RPMI8226 (cell line): Measurements from ENCODE around the gene PLLP.
A peak's percentile ranks its signal among the peaks of the same experiment; 100 is the strongest.

Experiments used
- DNase-seq: peaks from one replicate; pipeline ENCODE4 v3.0.0-alpha.2; 2015

PLLP gene

DNA sequence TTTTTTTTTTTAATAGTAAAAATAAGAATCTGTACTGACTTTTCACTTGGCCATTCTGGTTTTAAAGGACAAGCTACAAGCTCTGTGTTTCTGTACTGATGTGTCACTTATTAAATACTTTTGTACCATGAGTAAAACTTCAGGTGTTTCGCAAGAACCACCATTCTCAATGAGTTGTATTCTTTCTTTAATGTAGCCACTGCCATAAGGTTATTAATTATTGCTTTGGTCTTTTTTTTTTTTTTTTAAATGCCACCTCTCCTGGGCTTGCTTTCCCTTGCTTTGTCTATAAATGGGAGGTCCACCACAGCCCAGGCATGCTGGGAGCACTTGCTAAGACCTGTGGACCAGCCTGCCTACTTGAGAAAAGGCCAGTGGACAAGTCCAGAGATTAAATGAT lies 31.0 kb downstream of the PLLP start:
- DNase-seq = no peak

DNA sequence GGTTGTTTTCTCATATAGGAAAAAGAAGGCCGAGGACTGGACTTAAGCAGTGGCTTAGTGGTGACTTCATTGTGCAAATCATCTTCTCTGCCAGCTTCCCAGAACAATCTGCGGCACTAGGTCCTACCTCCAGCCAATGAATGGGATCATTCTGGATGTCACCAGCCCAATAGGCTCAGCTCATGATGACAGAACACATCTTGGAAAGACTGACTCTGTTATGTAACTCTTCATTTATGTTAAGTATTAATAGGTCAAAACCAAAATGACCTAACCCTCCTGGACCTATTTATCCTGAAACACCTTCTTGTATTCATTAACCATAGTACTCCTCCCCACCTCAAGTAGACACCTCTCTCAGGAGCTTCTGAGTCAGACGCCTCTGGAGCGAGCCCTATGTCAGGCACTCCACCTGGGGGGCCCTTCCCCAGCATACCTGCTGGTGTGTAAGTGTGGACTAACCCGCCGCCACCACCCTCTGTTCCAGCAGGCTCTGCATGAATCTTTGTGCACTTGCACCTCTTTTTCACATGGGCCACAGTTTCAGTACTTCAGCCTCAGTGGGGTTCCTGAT lies 32.2 kb downstream of the PLLP start:
- no peak for DNase-seq

DNA sequence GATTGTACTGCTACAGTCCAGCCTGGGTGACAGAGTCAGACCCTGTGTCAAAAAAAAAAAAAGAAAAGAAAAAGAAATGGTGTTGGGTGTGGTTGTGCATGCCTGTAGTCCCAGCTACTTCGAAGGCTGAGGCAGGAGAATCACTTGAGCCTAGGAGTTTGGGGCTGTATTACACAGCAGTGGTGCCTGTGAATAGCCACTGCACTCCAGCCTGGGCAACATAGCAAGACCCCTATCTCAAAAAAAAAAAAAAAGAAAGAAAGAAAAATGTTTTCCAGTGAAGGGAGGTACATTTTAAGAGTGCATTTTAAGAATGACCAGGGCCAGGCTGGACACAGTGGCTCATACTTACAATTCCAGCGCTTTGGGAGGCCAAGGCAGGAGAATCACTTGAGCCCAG lies 33.1 kb downstream of the PLLP start:
- no peak for DNase-seq

DNA sequence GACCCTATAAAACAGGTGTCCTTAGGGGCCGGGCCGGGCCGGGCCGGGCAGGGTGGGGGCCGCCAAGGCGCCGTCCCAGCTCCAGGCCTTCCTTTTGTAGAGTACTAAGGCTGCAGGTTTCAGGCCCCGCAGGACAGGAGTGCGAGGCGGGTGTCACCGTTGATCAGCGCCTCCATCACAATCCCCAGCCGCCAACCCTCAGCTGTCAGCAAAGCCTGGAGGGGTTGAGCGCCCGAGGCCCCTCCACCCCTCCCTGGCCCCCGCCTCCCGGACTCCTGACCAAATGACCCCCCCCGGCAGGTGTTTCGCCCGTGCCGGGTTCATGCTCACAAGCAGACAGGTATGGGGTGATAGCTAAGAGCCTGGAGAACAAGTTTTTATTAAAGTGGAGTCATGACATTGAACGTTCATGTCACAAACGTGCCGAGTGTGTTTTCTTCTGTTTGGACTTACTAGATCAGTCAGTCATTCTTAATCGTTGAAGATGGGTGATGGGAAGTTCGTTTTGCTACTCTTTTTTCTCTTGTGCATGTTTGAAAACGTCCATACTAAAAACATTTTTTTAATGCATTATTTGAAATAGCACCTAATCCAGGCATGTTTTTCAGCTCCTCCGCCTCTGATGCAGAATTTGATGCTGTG lies 38.9 kb downstream of the PLLP start:
- peak; percentile 57 for DNase-seq

DNA sequence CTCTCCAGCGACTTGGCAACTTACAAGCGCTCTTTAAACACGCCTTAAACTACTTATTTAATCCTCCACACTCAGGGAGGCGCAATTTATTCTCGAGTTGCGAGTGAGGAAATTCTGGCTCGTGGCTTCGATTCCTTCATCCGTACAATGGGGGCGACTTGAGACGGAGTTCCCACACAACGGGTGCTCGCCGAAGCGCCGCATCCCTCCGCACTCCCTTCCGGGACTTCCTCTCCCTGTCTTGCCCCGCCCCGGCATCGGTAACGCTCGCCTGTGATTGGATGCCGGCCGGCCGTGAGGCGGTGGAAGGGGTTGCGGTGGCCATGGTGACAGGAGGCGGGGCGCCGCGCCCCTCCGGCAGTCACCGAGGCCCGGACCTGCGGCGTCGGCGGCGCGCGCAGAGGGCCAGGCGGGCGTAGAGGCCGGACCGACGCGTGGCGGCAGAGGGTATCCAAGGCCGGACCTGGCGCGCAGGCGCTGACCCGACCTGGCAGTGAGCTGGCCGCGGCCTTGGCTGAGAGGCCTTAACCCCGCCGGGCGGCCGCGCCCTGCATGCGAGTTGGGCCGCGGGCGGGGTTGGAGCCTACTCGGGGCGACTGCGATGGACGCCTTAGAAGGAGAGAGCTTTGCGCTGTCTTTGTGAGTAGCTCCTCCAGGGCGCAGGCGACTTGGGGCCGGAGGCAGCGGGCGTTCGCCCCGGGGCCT lies 39.6 kb downstream of the PLLP start, which contains the start of gene ARL2BP:
ARL2BP (plus strand) TSS at position 493 of the 705 bp plus-strand sequence; CDS start at position 602, 109 bp downstream.
- peak; percentile 99 for DNase-seq

DNA sequence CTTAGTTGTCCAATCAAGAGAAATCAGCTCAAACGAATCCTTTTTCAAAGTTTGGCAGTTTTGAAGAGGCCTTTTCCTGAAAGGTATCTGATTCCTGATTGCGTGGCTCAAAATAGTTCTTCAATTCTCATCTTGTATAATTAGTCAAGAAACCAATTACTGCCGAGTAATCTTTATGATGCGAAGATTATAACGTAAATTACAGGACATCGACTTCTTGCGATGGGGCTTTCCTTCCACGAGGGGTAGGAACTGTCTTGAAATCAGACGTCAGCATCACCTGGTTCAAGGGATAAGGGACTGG lies 40.1 kb downstream of the PLLP start:
- no peak for DNase-seq

DNA sequence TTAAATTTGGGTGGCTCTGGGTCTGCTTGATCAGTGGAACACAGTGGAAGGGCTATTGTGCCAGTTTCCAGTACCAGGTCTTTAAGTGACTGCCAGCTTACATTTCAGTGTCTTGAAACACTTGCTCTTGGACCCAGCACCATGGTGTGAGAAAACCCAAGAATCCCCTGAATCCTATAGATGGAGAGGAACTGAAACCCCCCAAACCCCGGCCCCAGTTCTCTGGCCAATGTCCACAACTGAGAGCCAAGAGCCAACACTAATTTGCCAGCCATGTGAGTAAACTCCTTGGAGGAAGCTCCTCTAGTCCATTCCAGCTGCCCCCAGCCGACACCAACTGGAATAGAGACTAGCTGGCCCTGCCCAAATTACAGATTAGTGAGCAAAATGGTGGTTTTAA lies 41.8 kb downstream of the PLLP start:
- no peak for DNase-seq

DNA sequence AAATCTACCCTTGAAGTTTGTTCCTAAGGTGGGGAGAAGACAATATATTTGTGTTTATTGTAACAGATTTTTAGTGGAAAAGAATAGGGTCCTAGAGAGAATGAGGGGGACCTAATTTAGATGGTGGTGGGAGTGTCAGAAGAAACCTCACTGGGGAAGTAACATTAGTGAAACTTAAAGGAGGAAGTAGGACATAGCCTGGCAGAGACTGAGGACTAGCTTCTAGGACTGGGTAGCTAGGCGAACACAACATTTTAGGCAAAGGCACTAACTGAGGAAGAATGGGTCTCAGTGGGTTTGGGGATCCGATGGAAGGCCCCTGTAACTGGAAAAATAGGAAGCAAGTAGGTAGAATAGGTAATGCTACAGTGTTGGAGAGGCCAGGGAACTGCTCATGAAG lies 43.6 kb downstream of the PLLP start:
- DNase-seq = peak; percentile 52

DNA sequence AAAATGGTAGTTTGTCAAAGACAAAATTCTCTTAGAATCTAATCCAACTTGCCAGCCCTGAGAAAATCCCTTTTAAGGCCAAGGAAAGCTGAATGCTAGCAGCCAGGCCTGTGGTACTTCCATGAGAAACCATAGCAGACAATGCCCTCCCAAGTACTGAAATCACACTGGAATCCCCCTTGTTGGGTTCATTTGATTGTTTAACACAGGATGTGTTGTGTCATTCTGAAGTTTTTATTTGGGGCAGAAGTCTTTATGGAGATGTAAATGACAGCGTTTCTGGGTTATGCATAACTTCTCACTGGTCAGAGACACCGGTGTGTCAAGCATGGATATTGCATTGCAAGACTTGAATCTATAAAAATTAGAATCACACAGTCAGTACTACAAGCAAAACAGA lies 45.4 kb downstream of the PLLP start:
- no peak for DNase-seq

DNA sequence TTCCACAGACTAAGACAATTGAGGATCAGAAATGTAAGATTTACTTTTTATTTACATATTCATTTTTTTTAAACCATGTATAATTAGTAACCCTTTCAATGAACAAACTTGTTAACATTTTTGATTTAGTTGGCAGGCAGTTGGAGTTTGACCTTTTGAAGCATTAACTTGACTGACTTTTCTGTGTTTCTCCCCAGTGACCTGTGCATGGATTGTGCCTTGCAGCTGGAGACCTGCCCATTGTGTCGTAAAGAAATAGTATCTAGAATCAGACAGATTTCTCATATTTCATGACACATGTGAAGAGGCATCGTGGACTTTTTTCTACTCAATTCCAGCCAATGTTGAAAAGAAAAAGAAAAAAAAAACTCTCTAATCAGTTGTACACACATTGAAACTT lies 45.8 kb downstream of the PLLP start:
- no peak for DNase-seq

DNA sequence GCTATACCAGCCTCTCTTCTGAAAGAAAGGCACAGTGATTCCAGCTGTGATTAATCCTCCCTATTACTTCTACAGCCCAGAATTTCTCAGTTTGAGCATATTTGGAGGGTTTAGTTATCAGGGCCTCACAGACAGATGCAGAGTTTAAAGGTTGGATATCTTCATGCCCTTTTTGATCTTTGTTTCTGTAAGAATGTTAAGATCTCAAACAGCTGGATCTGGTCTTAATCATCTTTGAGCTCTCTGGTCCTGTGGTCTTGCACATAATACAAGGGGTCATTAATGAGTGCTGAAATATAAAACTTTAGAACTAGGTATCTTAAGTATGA lies 48.5 kb downstream of the PLLP start:
- no peak for DNase-seq

DNA sequence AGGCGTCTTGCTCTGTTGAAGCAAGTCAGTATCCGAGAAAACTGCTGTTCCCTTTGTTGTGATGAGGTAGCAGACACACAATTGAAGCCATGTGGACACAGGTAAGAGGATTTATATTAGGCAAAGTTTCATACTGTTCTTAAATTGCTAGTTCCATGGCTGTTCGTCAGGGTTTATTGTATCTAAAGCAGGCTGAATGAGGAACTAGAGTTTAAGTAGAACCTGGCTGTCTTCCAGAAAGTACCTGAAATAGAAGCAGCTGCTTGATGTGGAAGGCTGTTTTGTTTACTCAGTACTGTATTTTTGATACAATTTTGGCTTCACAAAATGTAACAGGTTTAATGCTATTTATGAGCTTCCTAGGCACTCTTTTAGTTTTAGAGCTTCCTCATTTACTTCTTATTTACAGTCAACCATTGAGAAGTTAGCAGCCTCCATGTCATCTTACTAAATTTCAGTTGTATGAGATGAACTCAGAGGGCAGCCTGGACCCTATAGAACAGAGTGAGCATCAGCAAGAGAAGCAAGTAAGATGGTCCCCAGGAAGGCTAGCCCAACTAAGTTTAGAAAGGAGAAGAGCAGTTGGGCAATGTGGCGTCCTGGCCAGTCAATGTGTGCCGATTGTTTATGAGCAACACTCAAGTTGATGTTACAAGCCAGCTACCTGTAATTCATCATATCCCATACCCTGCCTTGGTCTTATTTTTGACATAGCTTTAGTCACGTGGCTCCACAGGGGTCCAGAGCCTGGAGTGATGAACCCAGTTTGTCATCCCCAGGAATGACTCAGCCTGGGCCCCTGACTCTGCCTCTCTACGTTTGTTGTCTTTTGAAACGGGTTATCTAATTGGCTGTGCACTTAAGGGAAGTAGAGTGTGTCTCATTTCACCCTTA lies 49.1 kb downstream of the PLLP start:
- DNase-seq = peak; percentile 93

DNA sequence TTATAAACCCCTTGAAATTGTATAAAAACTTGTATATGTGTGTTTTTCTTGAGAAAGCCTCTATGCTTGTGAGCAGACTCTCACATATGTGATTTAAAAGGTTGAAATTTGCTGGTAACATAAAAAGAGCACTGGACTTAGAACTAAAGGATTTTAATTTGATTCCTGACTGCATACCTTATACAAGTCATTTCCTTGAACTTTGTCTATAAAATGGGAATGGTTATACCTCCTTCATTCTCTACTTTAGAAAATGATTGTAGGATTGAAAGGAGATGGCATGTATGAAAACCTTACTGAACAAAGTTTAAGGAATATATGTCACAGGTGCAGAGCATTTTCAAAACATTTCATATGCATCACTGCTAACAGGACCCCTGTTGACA lies 49.8 kb downstream of the PLLP start:
- no peak for DNase-seq

DNA sequence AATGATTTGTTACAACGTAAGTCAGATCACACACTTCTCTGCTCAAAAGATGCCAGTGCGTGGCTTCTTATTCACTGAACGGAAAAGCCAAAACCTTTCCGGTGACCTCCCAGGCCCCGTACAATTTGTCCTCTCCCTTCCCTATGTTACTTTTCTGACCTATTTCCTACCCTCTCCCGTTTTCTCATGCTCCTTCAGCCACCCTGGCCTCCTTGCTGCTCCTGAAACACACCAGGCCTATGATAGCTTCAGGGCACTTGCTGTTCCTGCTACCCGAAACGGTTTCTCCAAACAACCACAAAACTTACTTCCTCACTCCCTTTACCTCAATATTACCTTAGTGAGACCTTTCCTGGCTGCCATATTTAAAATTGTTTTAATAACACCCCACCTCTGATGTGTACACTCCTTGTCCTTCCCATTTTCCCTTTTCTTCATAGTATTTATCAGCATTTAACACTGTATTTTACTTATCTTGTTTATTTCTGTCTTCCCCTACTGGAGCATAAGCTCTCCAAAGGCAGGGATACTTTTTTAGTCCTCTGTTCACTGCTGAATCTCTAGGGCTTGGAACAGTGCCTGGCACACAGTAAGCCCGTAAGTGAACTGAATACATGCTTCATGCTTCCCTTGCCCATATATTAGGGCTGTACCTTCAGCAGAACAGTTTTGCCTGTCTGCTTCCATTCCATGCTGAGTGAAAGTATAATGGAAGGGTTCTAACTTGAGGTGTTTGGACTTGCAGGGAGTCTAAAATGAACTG lies 50.3 kb downstream of the PLLP start:
- no peak for DNase-seq

DNA sequence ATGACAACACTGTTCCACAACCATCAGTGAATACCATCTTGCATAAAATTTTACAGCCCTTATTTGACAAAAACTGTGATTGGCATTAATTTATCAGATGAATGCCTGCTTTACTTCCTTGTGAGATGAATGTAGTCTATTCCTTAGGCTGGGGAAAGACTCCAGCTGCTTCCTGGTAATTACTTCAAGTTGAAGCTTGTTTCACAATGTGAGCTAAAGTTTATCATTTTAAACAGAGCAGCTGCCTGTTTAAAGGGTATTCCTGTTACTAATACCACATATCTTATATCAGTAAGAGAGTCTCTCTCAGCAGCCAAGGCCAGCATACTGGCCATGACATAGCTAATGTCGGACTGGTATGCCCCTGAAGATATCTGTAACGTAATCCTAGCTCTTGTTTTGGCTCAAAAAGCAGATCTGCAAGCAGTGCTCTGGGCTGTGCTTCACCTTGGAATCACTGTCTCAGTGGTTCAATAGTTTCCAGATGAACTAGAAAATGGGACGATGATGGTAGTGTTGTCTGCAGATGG lies 52.6 kb downstream of the PLLP start:
- DNase-seq = no peak

DNA sequence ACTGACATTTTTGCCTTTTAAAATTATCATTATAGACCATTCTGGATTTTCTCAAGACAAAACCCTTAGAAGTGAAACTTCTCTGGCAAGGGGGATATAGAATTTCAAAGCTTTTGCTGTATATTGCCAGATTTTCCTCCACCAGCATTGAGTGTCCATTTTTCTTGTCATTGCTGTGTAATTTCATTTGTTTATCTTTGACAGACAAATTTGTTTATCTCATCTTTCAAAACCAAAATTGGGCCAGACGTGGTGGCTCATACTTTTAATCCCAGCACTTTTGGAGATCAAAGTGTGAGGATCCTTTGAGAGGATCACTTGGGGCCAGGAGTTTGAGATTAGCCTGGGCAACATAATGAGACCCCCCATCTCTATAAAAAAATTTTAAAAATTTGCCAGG lies 55.4 kb downstream of the PLLP start:
- DNase-seq = no peak

DNA sequence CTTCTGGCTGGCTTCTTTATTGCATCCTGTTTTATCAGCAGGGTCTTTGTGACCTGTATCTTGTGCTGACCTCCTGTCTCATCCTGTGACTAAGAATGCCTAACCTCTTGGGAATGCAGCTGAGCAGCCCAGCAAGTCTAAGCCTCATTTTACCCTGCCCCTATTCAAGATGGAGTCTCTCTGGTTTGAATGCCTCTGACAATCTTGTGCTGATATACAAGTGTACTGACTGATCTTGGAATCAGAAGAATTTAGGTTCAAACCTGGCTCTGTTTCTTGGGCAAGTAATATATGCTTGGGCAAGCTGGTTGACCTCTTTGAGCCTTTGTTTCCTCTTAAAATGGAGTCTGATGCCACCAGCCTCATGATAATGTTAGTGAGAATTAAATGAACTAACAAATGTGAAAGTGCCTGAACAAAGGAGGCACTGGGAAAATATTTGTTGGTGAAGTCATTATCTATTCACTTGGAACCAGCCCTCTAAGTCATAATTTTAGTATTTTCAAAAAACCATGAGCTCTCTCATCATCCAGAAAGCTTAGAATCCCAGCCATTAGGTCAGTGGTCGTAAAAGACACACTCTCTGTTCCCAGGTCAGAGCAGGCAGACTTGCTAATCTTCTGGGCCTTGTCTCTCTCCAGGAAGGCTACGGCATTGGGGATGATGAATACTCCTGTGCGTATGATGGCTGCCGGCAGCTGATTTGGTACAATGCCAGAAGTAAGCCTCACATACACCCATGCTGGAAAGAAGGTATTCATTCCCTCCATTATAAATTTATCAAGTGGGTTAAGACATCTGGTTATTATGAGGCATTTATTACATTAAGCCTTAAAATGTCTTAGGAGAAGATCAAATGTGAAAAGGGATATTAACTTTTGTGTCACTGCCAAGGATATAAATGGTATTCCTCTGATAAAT lies 57.5 kb downstream of the PLLP start:
- no peak for DNase-seq

DNA sequence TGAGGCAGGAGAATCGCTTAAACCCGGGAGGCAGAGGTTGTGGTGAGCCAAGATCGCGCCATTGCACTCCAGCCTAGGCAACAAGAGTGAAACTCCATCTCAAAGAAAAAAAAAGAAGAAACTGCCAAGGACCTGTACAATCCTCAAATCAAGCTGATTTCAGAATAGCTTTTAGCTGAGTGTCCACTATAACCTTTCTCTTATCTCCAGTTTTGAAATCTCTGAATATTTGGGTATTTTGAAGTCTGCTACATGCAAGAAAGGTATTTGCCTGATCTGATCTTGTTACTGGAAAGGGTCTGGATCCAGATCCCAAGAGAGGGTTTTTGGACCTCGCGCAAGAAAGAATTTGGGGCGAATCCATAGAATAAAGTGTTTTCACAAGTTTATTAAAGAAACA lies 58.5 kb downstream of the PLLP start:
- no peak for DNase-seq

DNA sequence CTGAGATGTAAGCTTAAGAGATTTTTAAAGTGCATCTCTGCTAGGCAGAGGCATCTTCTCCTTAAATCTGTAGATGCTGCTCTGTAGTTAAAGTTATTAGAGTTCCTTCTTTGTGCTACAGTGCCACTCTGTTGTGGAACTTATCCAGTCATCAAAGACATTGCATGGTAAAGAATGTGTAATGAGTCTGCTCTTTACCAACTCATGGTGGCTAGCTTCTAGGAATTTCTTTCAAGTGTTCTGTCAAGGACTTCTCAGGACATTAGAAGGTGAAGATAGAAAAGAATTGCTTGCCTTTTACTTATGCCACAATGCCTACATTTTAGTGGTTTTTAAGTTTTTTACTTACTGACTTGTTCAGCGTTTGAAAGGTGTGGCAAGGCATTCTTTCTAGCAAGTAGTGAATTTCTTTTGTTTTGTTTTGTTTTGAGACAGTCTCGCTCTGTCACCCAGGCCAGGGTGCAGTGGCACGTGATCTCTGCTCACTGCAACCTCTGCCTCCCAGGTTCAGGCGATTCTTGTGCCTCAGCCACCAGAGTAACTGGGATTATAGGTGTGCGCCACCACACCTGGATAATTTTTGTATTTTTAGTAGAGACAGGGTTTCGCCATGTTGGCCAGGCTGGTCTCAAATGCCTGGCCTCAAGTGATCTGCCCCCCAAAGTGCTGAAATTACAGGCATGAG lies 59.7 kb downstream of the PLLP start:
- DNase-seq = no peak

DNA sequence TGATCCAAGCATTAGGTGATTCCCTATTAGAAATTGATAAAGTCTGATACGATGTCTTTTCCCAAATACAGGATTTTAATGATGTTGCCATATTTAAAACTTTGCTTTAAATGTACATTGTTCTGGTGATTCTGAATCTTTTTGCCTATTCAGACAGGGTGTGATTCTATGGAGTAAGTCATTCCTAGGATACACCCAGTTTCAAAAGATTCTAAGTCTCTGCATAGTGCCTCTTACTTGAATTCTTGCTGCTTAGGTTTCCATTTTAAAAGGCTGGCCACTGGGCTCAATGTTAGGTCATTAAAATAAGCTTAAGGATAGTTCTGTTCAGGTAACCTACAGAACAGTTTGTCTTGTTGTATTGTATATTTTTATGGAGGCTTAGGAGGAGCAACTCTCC lies 61.4 kb downstream of the PLLP start:
- no peak for DNase-seq

DNA sequence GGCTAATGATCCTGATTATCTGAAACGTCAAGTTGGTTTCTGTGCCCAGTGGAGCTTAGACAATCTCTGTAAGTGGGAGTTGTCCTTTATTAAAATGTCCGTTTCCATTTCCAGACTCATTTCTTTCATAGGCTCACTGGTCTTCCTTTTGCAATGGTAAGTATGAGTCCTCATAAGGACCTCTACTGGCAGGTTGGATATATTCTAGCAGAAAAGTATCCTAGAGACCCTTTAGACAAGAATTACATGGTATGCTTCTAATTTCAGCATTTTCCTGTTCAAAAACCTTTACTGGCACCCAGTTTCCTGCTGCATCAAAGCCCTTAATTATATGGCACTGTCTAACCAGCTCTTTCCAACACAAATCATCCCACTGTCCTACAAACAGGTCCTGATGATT lies 67.5 kb downstream of the PLLP start:
- no peak for DNase-seq
